ENCODE data around the gene MRPL39. TPM values are rescaled to one million over a fixed set of nuclear protein-coding genes. Genes with fewer than 3 reads are reported as not detected.

MRPL39 gene
- total RNA-seq, 4 donors from 2014 or later, result 16.1 to 23.0 (median 19.9) TPM

GRCh38 chr21:25646474-25646873 lies 39.2 kb upstream of the MRPL39 start:
- Histone ChIP-seq H3K4me3 (replicated peaks in 1 of 3) (no peak overlapping the region), H3K4me1 (peaks cover 0 to 2% of the 10 kb centered on the region in 2 donors), H3K27ac (no peak overlapping the region), H3K27me3 (no peaks in the 10 kb centered on the region), H3K9me3 (no peaks in the 10 kb centered on the region), H3K36me3 (no peaks in the 10 kb centered on the region)
- no peak for TF ChIP-seq CTCF (IDR thresholded peaks at IDR 0.05)
- TF ChIP-seq POLR2A (IDR thresholded peaks at IDR 0.05), result no peak
- intact Hi-C loops (cut with DNase I), result no loop called here
- WGBS, 2 donors, result 23 to 39% methylated on average over 1 of the region's 1 CpG
- no peak for DNase-seq

DNA sequence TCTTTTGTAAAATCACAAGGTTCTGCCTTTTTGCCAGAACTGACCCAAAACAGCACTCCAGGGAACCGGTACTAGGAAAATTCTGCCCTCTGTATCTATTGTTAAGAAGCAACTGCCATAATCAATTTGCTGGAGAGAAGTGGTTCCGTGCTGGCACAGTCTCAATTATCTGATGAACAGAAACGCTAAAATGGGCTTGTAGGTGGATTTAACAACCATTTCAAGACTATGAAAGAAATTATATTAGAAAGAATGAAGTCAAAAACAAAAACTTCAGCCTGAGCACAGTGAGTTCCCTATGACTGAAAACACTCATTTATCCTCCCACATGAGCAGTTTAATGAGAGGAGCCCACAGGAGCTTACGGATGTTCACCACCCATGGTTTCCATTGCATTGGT lies 36.2 kb upstream of the MRPL39 start:
- WGBS, 2 donors, result 84 to 87% methylated on average over 4 of the region's 4 CpGs
- no peaks in the 10 kb centered on the region for H3K27me3 ChIP-seq
- peaks cover 2 to 9% of the 10 kb centered on the region in 2 donors for H3K4me1 ChIP-seq
- no peaks in the 10 kb centered on the region for H3K36me3 ChIP-seq
- H3K9me3 ChIP-seq, result no peaks in the 10 kb centered on the region
- TF ChIP-seq CTCF (IDR thresholded peaks at IDR 0.05), result no peak
- no peak for TF ChIP-seq POLR2A (IDR thresholded peaks at IDR 0.05)
- DNase-seq, result no peak
- H3K4me3 ChIP-seq (replicated peaks in 1 of 3), result no peak overlapping the region
- no peak overlapping the region for H3K27ac ChIP-seq
- intact Hi-C loops (cut with DNase I), result no loop called here

DNA sequence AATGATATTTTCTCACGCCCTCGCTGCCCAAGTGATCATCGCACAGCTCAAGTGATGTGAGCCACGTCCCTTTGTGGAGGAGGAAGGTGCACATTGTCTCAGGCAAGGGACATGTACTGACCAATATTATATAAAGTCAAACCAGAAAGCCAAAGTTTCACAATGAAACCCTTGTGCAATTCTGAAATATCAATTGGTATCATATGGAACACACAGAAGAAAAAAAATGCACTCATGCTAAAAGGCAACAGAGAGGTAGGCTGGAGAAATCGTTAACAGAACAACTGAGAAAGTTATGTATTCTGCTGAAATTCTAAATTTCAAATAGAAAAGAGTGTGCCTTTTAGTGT lies 33.6 kb upstream of the MRPL39 start:
- H3K4me3 ChIP-seq (replicated peaks in 1 of 3), result no peak overlapping the region
- no peak for DNase-seq
- no peaks in the 10 kb centered on the region for H3K36me3 ChIP-seq
- intact Hi-C loops (cut with DNase I), result no loop called here
- H3K4me1 ChIP-seq, result peaks cover 0 to 9% of the 10 kb centered on the region in 2 donors
- H3K27me3 ChIP-seq, result no peaks in the 10 kb centered on the region
- no peaks in the 10 kb centered on the region for H3K9me3 ChIP-seq
- 48 to 56% methylated on average over 5 of the region's 5 CpGs for WGBS, 2 donors
- no peak for TF ChIP-seq CTCF (IDR thresholded peaks at IDR 0.05)
- no peak for TF ChIP-seq POLR2A (IDR thresholded peaks at IDR 0.05)
- no peak overlapping the region for H3K27ac ChIP-seq

- WGBS, 2 donors, result 6 to 12% methylated on average over 14 to 27 of the region's 27 CpGs
- TF ChIP-seq POLR2A (IDR thresholded peaks at IDR 0.05) (no peak), CTCF (IDR thresholded peaks at IDR 0.05) (no peak)
- H3K27ac ChIP-seq, result peak overlapping the region in 2 of 3 donors; percentile 59 to 81
Observed at GRCh38 chr21:25640202-25640942, 33.1 kb upstream of the MRPL39 start.

DNA sequence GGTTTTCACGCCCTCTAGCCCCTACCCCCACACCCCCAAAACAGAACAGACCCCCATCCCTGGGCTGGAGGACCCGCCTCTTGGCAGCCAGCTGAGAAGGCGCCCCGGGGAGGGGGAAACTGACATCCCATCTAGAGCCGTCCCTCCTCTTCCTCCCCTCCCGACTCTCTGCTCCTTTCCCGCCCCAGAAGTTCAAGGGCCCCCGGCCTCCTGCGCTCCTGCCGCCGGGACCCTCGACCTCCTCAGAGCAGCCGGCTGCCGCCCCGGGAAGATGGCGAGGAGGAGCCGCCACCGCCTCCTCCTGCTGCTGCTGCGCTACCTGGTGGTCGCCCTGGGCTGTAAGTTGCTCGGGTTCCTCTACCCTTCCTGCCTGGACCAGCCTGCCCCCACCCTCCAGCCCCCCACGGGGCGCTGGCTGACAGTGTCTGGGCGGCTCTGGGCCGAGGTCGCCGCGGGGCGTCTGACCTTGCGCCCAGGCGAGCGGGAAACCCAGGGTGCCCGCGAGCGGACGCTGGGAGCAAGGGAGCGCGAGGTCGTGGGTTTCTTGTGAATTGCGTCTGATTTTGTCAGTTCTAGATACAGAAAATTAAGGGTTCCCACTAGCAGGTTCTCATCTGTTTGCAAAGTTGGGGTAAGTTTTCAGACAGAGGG lies 32.4 kb upstream of the MRPL39 start:
- WGBS, 2 donors, result 1 to 3% methylated on average over 19 to 29 of the region's 40 CpGs
- peak; percentile 14 to 20 for DNase-seq
- TF ChIP-seq POLR2A (IDR thresholded peaks at IDR 0.05), result no peak
- TF ChIP-seq CTCF (IDR thresholded peaks at IDR 0.05), result peak in 1 of 6 experiments; percentile 25
- Histone ChIP-seq H3K4me1 (peaks cover 0 to 9% of the 10 kb centered on the region in 2 donors), H3K27me3 (no peaks in the 10 kb centered on the region), H3K27ac (peak overlapping the region; percentile 35 to 81 (median 59)), H3K36me3 (no peaks in the 10 kb centered on the region), H3K4me3 (replicated peaks in 1 of 3) (peak overlapping the region; percentile 36 to 62 (median 40)), H3K9me3 (no peaks in the 10 kb centered on the region)
- intact Hi-C loops (cut with DNase I), result no loop called here

More at GRCh38 chr21:25640202-25640942, 33.1 kb upstream of the MRPL39 start:
- Histone ChIP-seq H3K4me3 (replicated peaks in 1 of 3) (peak overlapping the region in 2 of 3 donors; percentile 36 to 62), H3K27me3 (no peaks in the 10 kb centered on the region), H3K4me1 (peaks cover 0 to 9% of the 10 kb centered on the region in 2 donors), H3K36me3 (no peaks in the 10 kb centered on the region), H3K9me3 (no peaks in the 10 kb centered on the region)
- intact Hi-C loops (cut with DNase I), result no loop called here
- DNase-seq, result peak; percentile 14 to 24
